ENCODE results near the gene BRD1.

The BRD1 gene

DNA sequence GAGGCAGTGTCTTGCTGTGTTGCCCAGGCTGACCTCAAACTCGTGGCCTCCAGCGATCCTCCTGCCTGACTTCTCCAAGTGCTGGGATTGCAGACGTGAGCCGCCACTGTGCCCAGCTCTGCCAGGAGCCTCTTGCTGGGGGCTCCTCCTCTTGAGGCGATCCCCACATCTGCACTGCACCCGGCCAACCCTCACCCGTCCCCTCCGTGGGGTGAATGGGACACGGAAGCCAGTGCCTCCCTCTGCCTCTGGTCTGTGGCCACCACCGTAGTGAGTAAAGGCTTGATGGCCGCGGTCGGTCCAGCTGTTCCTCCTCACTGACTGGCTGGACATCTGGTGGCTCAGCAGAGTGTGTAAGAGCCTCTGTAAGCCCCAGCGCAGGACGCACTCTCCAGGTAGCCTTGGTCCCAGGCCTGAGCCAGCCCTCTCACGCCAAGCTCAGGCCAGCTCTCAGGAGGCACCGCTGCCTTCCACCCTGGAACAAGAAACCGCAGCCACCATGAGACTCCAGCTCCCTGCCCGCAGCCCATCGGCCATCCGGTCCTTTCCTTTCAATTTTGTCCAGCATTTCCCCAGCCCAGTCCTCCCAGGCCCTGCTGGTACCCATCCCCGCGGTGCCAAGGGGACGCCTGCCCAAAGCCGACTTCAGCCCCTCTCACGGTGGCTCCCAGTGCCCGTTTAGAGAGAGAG is 100.3 kb downstream of the BRD1 start:
- no peak for DNase-seq (ENCODE audit: low spot score)

DNA sequence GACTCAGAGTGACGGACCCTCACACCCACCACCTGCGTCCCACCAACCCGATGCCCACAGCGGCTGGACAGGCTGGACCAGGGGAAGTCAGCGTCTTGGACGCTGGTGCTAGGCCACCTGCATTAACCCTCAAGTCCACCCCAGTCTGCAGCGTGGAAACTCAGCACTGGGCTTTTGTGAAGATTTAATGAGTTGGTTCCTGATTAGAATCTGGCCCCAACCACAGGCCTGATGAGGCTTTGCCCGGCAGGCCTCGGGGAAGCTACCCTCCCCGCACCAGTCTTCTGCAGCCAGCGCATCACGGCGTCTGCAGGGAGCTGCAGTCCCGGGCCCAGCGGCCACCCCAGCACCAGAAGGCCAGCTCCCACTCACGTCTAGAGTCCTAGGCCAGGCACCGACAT is 101.0 kb downstream of the BRD1 start:
- no peak for DNase-seq (ENCODE audit: low spot score)

DNA sequence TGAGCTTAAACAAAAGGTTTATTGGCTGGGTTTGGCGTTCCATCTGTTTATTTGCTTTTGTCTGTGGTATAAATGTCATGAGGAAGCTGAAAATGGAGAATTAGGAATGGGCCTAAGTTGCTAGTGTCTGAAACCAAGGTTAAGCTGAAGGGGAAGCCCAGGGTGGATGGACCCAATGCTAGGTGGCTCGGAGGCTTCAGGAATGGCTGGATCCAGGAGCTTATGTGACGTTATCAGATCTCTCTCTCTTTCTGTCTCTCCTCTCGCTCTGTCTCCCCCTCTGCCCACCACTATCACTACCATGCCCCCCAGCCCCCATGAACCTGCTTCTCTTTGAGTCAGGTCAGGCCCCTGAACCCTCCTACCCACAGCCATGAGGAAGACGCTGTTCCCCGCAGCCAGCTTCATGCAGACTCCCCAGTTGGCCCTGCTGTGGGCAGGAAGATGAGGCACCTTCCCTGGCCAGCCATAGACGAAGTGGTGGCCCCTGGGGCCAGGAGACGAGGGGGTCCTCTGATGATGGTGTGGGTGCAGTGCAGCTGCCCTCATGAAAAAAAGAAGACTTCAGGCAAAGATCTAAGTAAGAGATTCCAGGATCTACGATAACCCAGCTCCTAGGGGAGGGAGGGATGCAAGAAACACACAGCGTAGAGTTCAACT is 101.5 kb downstream of the BRD1 start:
- DNase-seq (ENCODE audit: low spot score), result no peak

DNA sequence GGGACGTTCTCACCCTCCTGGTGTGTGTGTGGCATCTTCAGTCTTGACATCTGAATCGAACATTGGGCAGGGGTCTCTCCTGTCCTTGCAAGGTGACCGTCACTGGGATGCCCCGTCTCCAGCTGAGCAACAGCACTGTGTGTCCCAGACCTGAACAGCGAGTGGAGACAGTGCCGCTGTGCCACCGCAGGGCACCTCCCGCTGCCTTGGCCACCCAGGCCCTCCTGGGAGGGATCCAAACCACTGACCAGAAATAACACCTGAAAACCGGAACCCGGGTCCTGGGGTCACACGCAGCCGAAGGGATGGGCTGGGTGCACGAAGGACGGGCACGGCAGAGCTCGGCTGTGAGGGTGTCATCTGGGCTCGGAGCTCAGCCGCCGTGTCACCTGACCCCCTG is 102.2 kb downstream of the BRD1 start:
- DNase-seq (ENCODE audit: low spot score), result no peak

DNA sequence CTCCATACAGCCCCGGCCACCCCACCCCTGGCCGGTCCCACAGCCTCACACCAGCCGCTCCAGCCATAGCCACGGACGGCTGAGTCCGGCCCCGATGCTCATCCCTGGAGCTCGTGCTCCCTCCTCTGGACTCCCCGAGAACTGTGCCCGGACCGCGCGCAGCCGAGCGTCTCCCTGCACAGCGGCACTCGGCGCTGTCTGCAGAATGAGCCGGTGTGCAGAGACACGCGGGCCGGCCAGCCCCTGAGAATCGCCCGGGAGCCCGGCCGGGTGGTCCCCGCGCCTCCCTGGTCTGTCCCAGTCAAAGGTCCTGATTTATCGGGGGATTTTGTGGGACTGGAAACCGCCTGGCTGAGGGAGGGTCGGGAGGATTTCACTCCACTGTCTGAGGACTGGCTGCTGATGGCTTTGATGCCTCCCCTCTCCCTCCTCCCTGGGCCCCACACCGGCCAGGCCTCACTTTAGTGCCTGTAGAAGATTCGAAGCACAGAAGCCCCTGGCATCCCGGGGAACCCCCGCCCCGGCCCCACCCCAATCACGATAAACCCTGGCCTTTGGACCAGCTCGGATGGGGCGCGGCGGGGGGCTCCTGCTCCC is 102.7 kb downstream of the BRD1 start:
- DNase-seq (ENCODE audit: low spot score), result peak; percentile 95

DNA sequence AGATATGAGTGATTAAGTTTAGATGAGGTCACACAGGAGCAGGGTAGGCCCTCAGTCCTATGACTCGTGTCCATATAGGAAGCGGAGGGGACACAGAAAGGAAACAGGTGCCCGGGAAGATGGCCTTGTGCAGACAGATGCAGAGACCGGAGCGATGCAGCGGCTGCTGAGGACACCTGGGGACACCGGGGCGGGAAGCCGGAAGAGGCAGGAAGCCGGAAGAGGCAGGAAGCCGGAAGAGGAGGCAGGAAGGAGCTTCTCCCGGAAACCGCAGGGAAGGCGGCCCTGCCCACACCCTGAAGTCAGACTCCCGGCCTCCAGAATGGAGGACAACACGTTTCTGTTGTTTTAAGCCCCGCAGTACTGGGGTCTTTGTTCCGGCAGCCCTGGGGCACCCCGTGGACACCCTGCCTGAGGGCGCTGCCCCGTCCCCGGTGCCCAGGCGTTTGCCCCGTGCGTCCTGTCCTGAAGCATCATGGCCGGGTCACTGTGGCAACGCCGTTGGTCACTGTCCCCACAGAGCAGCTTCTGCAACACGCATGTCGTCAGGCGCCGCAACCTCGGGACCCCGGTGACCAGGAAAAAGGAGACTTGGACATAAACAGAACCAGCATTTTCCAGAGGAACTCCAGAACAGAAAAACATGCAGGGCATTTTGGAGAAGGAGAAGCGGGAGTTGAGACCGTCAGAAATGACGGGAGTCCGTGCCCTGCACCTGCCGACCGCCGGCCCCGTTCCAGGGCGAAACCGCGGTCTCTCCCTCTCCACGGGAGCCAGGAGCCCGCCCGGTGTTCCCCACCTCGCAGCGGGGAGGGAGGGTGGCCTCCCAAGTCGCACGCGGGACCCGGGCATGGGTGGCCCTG is 103.4 kb downstream of the BRD1 start:
- no peak for DNase-seq (ENCODE audit: low spot score)

DNA sequence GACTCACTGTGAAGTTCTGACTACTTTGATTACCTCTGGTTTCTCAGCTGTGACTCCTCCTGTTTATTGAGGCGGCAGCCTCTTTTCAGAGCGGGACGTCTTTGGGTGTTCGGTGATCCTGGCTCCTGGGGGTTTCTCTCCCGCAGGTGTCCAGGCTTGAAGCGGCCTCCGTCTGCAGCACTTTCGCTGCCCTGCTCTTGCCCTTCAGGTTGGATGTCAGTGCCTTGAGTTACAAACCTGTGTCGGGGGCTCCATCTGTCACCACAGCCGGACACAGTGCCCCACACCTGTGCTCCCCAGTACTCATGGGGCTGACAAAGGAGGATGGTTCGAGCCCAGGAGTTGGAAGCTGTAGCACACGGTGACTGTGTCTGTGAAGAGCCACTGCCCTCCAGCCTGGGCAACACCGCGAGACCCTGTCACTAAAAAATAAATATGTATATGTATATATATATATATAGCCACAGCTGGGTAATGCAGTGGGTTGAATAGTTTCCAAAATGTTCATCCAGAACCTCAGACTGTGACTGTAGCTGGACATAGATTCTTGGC is 104.1 kb downstream of the BRD1 start:
- no peak for DNase-seq (ENCODE audit: low spot score)

All from HuH-7 (cell line).